Measurements from ENCODE around the gene SCN5A.

GRCh38 chr3:38620236-38620635 lies 29.3 kb downstream of the SCN5A start:
- no peak for TF ChIP-seq EZH2 (IDR thresholded peaks at IDR 0.05; ENCODE audit: borderline replicate concordance, low read depth, low read length, poor library complexity, severe bottlenecking)
- TF ChIP-seq CTCF (conservative IDR thresholded peaks at IDR 0.05; ENCODE audit: low read depth, low read length), result no peak

Data from A673 (cell line).